Stimulated activated CD4-positive, alpha-beta T cell treated with anti-CD3 and anti-CD28 coated beads, Interleukin-2, amount 100 ng/mL, for 48 hours (primary cell): ENCODE results near the gene HERPUD2.
"Not testable (repeated sequence)": the region's sequence is repeated elsewhere in the genome, so short reads cannot be mapped to it uniquely, and the experiment has no call there.

Experiments
- DNase-seq, 2 donors: peaks; one replicate each; pipeline ENCODE4 v3.0.0-alpha.2; 2020

HERPUD2 gene

GRCh38 chr7:35599061-35599460 lies 95.9 kb downstream of the HERPUD2 start:
- DNase-seq = no peak

GRCh38 chr7:35596061-35596460 lies 98.9 kb downstream of the HERPUD2 start:
- no peak for DNase-seq

GRCh38 chr7:35593899-35594298 lies 101.0 kb downstream of the HERPUD2 start:
- DNase-seq = peak; percentile 13 to 28

GRCh38 chr7:35588647-35589046 lies 106.3 kb downstream of the HERPUD2 start:
- DNase-seq = no peak

DNA sequence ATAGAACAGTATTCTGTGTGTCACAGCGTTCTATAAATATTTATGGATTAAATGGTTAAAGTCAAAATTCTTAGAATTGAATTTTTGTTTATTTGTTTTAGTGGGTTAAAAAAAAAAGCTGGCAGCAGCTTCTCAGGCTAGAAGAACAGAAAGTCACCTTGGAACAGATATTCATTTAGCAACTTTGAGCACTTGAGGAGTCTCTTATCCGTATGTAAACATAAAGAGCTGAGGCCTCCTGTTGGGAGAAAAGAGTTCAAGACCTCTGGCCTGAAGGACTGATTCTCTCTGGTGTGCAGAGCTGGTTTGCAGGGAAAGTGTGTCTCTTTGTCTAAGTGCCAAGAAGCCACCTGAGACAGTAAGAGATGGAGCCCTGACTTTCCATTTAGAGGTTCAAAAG lies 109.9 kb downstream of the HERPUD2 start:
- no peak for DNase-seq

- DNase-seq = not testable (repeated sequence)
Measured at GRCh38 chr7:35584533-35584932, 110.4 kb downstream of the HERPUD2 start.
